ENCODE results near the gene UBR4. TPM values are rescaled to one million over a fixed set of nuclear protein-coding genes. Genes with fewer than 3 reads are reported as not detected.

The UBR4 gene
- total RNA-seq, 1 experiment from 2014 or later, result 38.8 TPM

Other genes with a start within 250 kb of the UBR4 start
- gene EMC1, start 41.3 kb upstream of the UBR4 start, total RNA-seq (2014; rRNA removed; shearing (Covaris generic); ENCODE audit: low replicate concordance), result 34.8 and 36.4 TPM in 2 replicates
- gene MRTO4, start 41.5 kb upstream of the UBR4 start, total RNA-seq (2014; rRNA removed; shearing (Covaris generic); ENCODE audit: low replicate concordance), result 50.5 and 66.0 TPM in 2 replicates
- gene AKR7A3, start 78.5 kb upstream of the UBR4 start, total RNA-seq (2014; rRNA removed; shearing (Covaris generic); ENCODE audit: low replicate concordance), result not detected in 2 replicates
- gene AKR7A2, start 101.9 kb upstream of the UBR4 start, total RNA-seq (2014; rRNA removed; shearing (Covaris generic); ENCODE audit: low replicate concordance), result 112 and 125 TPM in 2 replicates
- 23.5 and 35.2 TPM in 2 replicates for gene SLC66A1, start 102.1 kb upstream of the UBR4 start, total RNA-seq (2014; rRNA removed; shearing (Covaris generic); ENCODE audit: low replicate concordance)

Data from Caki2 (cell line).